ENCODE measurements around the gene PTPRO. TPM values are rescaled to one million over a fixed set of nuclear protein-coding genes. Genes with fewer than 3 reads are reported as not detected.

Gene PTPRO
- total and polyA plus RNA-seq, 4 donors = 2.6 to 11.7 (median 3.4) TPM

- 40 to 48% methylated on average over 4 of the region's 4 CpGs for WGBS, 2 donors
These were observed 172.2 kb downstream of the PTPRO start for GRCh38 chr12:15494329-15495046.

GRCh38 chr12:15495746-15496145 lies 173.4 kb downstream of the PTPRO start:
- no peak for DNase-seq
- no peak overlapping the region for H3K4me3 ChIP-seq
- no peak overlapping the region for H3K27ac ChIP-seq (ENCODE audit: low read depth in 1 of 2, low read length in 1 of 2)
- 0% methylated on average over 1 of the region's 1 CpG for WGBS, 2 donors
- no peaks in the 10 kb centered on the region for H3K27me3 ChIP-seq (ENCODE audit: control insufficient read depth in 3 of 3, insufficient read depth in 3 of 3, low read length in 2 of 3)
- H3K36me3 ChIP-seq (ENCODE audit: control insufficient read depth in 4 of 4, insufficient read depth in 4 of 4, low read length in 4 of 4) = no peaks in the 10 kb centered on the region
- no peak for ATAC-seq (ENCODE audit: insufficient read depth, low FRiP score)
- peaks cover 0 to 2% (median 0%) of the 10 kb centered on the region in 4 donors for H3K9me3 ChIP-seq (ENCODE audit: control insufficient read depth in 4 of 4, insufficient read depth in 3 of 4, low read length in 3 of 4)
- no peak overlapping the region for H3K9ac ChIP-seq (ENCODE audit: insufficient read depth in 1 of 2, low read length in 2 of 2)
- H3K4me1 ChIP-seq (ENCODE audit: control insufficient read depth in 5 of 5, insufficient read depth in 5 of 5, low read length in 5 of 5) = no peaks in the 10 kb centered on the region
- TF ChIP-seq, protein P1, sequence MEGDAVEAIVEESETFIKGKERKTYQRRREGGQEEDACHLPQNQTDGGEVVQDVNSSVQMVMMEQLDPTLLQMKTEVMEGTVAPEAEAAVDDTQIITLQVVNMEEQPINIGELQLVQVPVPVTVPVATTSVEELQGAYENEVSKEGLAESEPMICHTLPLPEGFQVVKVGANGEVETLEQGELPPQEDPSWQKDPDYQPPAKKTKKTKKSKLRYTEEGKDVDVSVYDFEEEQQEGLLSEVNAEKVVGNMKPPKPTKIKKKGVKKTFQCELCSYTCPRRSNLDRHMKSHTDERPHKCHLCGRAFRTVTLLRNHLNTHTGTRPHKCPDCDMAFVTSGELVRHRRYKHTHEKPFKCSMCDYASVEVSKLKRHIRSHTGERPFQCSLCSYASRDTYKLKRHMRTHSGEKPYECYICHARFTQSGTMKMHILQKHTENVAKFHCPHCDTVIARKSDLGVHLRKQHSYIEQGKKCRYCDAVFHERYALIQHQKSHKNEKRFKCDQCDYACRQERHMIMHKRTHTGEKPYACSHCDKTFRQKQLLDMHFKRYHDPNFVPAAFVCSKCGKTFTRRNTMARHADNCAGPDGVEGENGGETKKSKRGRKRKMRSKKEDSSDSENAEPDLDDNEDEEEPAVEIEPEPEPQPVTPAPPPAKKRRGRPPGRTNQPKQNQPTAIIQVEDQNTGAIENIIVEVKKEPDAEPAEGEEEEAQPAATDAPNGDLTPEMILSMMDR (IDR thresholded peaks at IDR 0.05; ENCODE audit: control extremely low read depth, extremely low read depth) = no peak

More at GRCh38 chr12:15494329-15495046, 172.2 kb downstream of the PTPRO start:
- Histone ChIP-seq H3K4me3 (no peak overlapping the region), H3K27ac (ENCODE audit: low read depth in 1 of 2, low read length in 1 of 2) (no peak overlapping the region), H3K9ac (ENCODE audit: insufficient read depth in 1 of 2, low read length in 2 of 2) (no peak overlapping the region), H3K4me1 (ENCODE audit: control insufficient read depth in 5 of 5, insufficient read depth in 5 of 5, low read length in 5 of 5) (no peaks in the 10 kb centered on the region), H3K36me3 (ENCODE audit: control insufficient read depth in 4 of 4, insufficient read depth in 4 of 4, low read length in 4 of 4) (no peaks in the 10 kb centered on the region), H3K9me3 (ENCODE audit: control insufficient read depth in 4 of 4, insufficient read depth in 3 of 4, low read length in 3 of 4) (peaks cover 0 to 2% (median 0%) of the 10 kb centered on the region in 4 donors), H3K27me3 (ENCODE audit: control insufficient read depth in 3 of 3, insufficient read depth in 3 of 3, low read length in 2 of 3) (no peaks in the 10 kb centered on the region)
- TF ChIP-seq, protein P1 (IDR thresholded peaks at IDR 0.05; ENCODE audit: control extremely low read depth, extremely low read depth) = no peak
- ATAC-seq (ENCODE audit: insufficient read depth, low FRiP score) (no peak), DNase-seq (no peak)

DNA sequence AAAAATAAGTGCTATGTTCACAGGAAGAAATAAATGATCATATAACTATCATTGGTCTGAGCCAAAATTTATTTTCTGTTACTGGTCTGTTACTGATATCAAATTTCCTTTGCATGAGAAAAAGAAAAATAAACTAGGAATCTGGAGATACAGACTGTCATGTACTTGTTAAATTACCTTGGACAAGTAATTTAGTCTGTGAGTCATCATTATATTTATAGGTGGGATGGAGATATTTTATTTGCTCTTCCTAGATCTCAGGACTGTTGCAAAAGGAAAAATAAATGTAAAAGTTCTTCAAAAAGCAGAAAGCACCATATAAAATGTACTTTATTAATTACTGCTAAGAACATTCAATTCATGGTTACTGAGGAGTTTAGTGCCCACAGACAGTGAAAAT lies 174.4 kb downstream of the PTPRO start:
- no peaks in the 10 kb centered on the region for H3K4me1 ChIP-seq (ENCODE audit: control insufficient read depth in 5 of 5, insufficient read depth in 5 of 5, low read length in 5 of 5)
- no peak overlapping the region for H3K9ac ChIP-seq (ENCODE audit: insufficient read depth in 1 of 2, low read length in 2 of 2)
- H3K27me3 ChIP-seq (ENCODE audit: control insufficient read depth in 3 of 3, insufficient read depth in 3 of 3, low read length in 2 of 3) = no peaks in the 10 kb centered on the region
- no peak overlapping the region for H3K27ac ChIP-seq (ENCODE audit: low read depth in 1 of 2, low read length in 1 of 2)
- DNase-seq (no peak), ATAC-seq (ENCODE audit: insufficient read depth, low FRiP score) (no peak)
- TF ChIP-seq, protein P1 (IDR thresholded peaks at IDR 0.05; ENCODE audit: control extremely low read depth, extremely low read depth) = no peak
- H3K36me3 ChIP-seq (ENCODE audit: control insufficient read depth in 4 of 4, insufficient read depth in 4 of 4, low read length in 4 of 4) = no peaks in the 10 kb centered on the region
- no peak overlapping the region for H3K4me3 ChIP-seq
- H3K9me3 ChIP-seq (ENCODE audit: control insufficient read depth in 4 of 4, insufficient read depth in 3 of 4, low read length in 3 of 4) = no peaks in the 10 kb centered on the region
